Measurements from ENCODE around the gene YARS2.

DNA sequence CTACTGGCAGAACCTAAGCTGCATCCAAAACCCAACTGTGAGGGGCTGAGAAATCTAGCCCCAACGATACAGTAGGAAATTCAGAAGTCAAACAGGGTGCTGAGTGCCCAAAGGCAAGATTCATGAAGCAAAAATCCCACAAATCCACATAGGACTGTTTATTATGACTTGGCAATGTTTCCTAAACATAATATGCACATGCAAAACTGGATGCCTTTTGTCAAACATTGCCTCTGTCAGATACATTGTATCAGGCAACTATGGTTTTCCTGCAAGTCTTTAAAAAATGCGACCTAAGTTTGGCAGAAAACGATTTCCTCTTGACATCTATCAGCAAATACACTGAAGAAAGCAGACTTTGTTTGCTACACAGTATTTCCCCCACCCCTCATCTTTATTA is 27.3 kb upstream of the YARS2 start:
- TF ChIP-seq, protein P1, sequence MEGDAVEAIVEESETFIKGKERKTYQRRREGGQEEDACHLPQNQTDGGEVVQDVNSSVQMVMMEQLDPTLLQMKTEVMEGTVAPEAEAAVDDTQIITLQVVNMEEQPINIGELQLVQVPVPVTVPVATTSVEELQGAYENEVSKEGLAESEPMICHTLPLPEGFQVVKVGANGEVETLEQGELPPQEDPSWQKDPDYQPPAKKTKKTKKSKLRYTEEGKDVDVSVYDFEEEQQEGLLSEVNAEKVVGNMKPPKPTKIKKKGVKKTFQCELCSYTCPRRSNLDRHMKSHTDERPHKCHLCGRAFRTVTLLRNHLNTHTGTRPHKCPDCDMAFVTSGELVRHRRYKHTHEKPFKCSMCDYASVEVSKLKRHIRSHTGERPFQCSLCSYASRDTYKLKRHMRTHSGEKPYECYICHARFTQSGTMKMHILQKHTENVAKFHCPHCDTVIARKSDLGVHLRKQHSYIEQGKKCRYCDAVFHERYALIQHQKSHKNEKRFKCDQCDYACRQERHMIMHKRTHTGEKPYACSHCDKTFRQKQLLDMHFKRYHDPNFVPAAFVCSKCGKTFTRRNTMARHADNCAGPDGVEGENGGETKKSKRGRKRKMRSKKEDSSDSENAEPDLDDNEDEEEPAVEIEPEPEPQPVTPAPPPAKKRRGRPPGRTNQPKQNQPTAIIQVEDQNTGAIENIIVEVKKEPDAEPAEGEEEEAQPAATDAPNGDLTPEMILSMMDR (IDR thresholded peaks at IDR 0.05; ENCODE audit: low read length): no peak
- TF ChIP-seq EZH2 (optimal IDR thresholded peaks at IDR 0.05; ENCODE audit: low read depth, low read length) (no peak), EZH2phosphoT487 (IDR thresholded peaks at IDR 0.05; ENCODE audit: low read length) (no peak)

Measured in MM.1S (cell line).